HepG2 (cell line): ENCODE measurements around the gene KCNE2. TPM values are rescaled to one million over a fixed set of nuclear protein-coding genes. Genes with fewer than 3 reads are reported as not detected.

ENCODE experiments used
- ATAC-seq: fragments of 200-7000 bp; cut with Tn5 transposase; 3 replicates; pipeline ENCODE4 v1.9.1; 2020; ENCODE audit warnings: mild to moderate bottlenecking, moderate library complexity
- BruUV-seq: library from RNA; stranded (reverse); fragments of 400-500 nt; replicated peaks from 2 replicates; lab custom pipeline; 2021; lab: Mats Ljungman, UMichigan
- CTCF ChIA-PET: fragments of 300-600 bp; formaldehyde crosslinking; extraction: SDS; loops from one replicate; lab custom pipeline; 2021; ENCODE audit warnings: low total read pairs, inconsistent platforms, low intra/inter-chr PET ratio; lab: Yijun Ruan, JAX
- POLR2A ChIA-PET: fragments of 350-600 bp; sonication (Branson Sonifier 250); formaldehyde crosslinking; loops from one replicate; lab custom pipeline; 2020; ENCODE audit warnings: antibody characterized with exemption, inconsistent platforms; lab: Yijun Ruan, JAX
- DNase-seq: peaks from one replicate; pipeline ENCODE4 v3.0.0-alpha.2; 2015; ENCODE audit warnings: low spot score
- FAIRE-seq: peaks from 3 replicates; lab custom pipeline; 2011; peaks lifted over from hg19 to GRCh38; lab: Jason Lieb, UNC
- H2AFZ ChIP-seq: one replicate; pipeline ENCODE4 v1.6.1; 2011; ENCODE audit warnings: low read length, inconsistent platforms
- H3K27ac ChIP-seq: fragments of 300-600 bp; 3 replicates; pipeline ENCODE4 v1.8.0; 2011; ENCODE audit warnings: mixed run types, mild to moderate bottlenecking, mixed read lengths, low read length, inconsistent platforms; ENCODE audit not compliant: insufficient read depth; ENCODE audit errors: extremely low read length
- H3K27me3 ChIP-seq, 2 experiments: fragments of 200-600 bp in 1 of 2; 2 replicates in 1 of 2; 3 replicates in 1 of 2; pipeline versions ENCODE4 v1.6.0 to v1.8.0; 2011; ENCODE audit warnings: low read length in 2 of 2, mild to moderate bottlenecking in 2 of 2, moderate library complexity in 2 of 2, inconsistent platforms in 1 of 2; ENCODE audit not compliant: insufficient read depth in 2 of 2, control insufficient read depth in 1 of 2
- H3K36me3 ChIP-seq, 2 experiments: fragments of 200-600 bp in 1 of 2; replicated peaks in 1 of 2; 2 replicates in 1 of 2; 3 replicates in 1 of 2; pipeline versions ENCODE4 v1.5.1 to v1.8.0; 2011; ENCODE audit warnings: low read length in 2 of 2, inconsistent platforms in 1 of 2; ENCODE audit not compliant: insufficient read depth in 2 of 2, control insufficient read depth in 1 of 2
- H3K4me1 ChIP-seq: 2 replicates; pipeline ENCODE4 v1.5.1; 2012; ENCODE audit warnings: low read length, inconsistent platforms; ENCODE audit not compliant: insufficient read depth
- H3K4me2 ChIP-seq: 2 replicates; pipeline ENCODE4 v1.6.0; 2011; ENCODE audit warnings: low read depth, low read length, inconsistent platforms
- H3K4me3 ChIP-seq, 3 experiments: fragments of 200-600 bp in 1 of 3; sonication (generic), shearing (Covaris generic) in 1 of 3; replicated peaks in 1 of 3; 2 replicates each; pipeline ENCODE4 v1.5.1; 2011 to 2016; ENCODE audit warnings: low read length in 3 of 3, inconsistent platforms in 2 of 3, low read depth in 2 of 3, mild to moderate bottlenecking in 2 of 3, control low read depth in 1 of 3, mixed read lengths in 1 of 3; ENCODE audit not compliant: insufficient read depth in 1 of 3
- H3K79me2 ChIP-seq: one replicate; pipeline ENCODE4 v1.6.1; 2011; ENCODE audit warnings: low read length, inconsistent platforms; ENCODE audit not compliant: insufficient read depth
- H3K9ac ChIP-seq: 2 replicates; pipeline ENCODE4 v1.6.0; 2011; ENCODE audit warnings: mild to moderate bottlenecking, low read depth, low read length, inconsistent platforms; ENCODE audit not compliant: insufficient read depth
- H3K9me3 ChIP-seq: 2 replicates; pipeline ENCODE4 v1.5.1; 2012; ENCODE audit warnings: mild to moderate bottlenecking, low read length
- H4K20me1 ChIP-seq: 2 replicates; pipeline ENCODE4 v1.6.0; 2011; ENCODE audit warnings: inconsistent platforms, mild to moderate bottlenecking, low read length, moderate library complexity; ENCODE audit not compliant: insufficient read depth
- CHD4 ChIP-seq: fragments of 200-600 bp; sonication (generic); IDR thresholded peaks from 2 replicates; pipeline ENCODE4 v1.7.0; 2017; ENCODE audit warnings: mild to moderate bottlenecking, low read length, borderline replicate concordance
- ELF4 ChIP-seq: sonication (generic); formaldehyde crosslinking; IDR thresholded peaks from 2 replicates; pipeline ENCODE4 v1.5.0; 2020; ENCODE audit warnings: missing genetic modification reagents, mild to moderate bottlenecking, moderate library complexity, borderline replicate concordance
- MATR3 ChIP-seq: sonication (generic); formaldehyde crosslinking; IDR thresholded peaks from 2 replicates; pipeline ENCODE4 v1.4.0; 2020; ENCODE audit warnings: missing genetic modification reagents
- NCOA2 ChIP-seq: sonication (generic); formaldehyde crosslinking; IDR thresholded peaks from 2 replicates; pipeline ENCODE4 v1.8.0; 2022; ENCODE audit warnings: inconsistent platforms
- NR2F1 ChIP-seq, 2 experiments: fragments of 450-650 bp in 1 of 2; formaldehyde crosslinking in 1 of 2; IDR thresholded peaks; 2 replicates each; pipeline versions ENCODE4 v1.5.0 to v1.6.1; 2016 to 2020; ENCODE audit warnings: mild to moderate bottlenecking in 1 of 2, missing compliant biosample characterization in 1 of 2, missing genetic modification reagents in 1 of 2, moderate library complexity in 1 of 2
- SMAD1 ChIP-seq: sonication (generic); formaldehyde crosslinking; IDR thresholded peaks from 2 replicates; pipeline ENCODE4 v1.4.0; 2020; ENCODE audit warnings: missing genetic modification reagents, low read depth, mild to moderate bottlenecking, borderline replicate concordance
- YEATS2 ChIP-seq: sonication (generic); formaldehyde crosslinking; IDR thresholded peaks from 2 replicates; pipeline ENCODE4 v1.4.0; 2020; ENCODE audit warnings: missing genetic modification reagents, borderline replicate concordance
- YY1 ChIP-seq: IDR thresholded peaks from 2 replicates; pipeline ENCODE4 v1.6.1; 2011; ENCODE audit warnings: low read length, low read depth, moderate library complexity, mild to moderate bottlenecking; ENCODE audit not compliant: insufficient read depth, insufficient replicate concordance
- WGBS: methylation state at CpG from one replicate; pipeline ENCODE4 v1.1.6; 2017; ENCODE audit warnings: low lambda C conversion rate; 5-methylcytosine and 5-hydroxymethylcytosine counted together
- in situ Hi-C: cut with HindIII; loops from 2 replicates; pipeline ENCODE4 v1.10.0; 2017; ENCODE audit warnings: low pct_unique_long_range_greater_than_20kb; ENCODE audit not compliant: extremely low pct_ligation_motif_present
- intact Hi-C: fragments of 100-400 bp; cut with micrococcal nuclease; formaldehyde crosslinking; loops from one replicate; pipeline ENCODE4 v1.10.0; 2022; ENCODE audit not compliant: unreplicated experiment
- polyA plus RNA-seq, 8 experiments: library from polyadenylated mRNA; depleted of rRNA in 3 of 8; stranded (reverse) in 7 of 8; unstranded in 1 of 8; fragments of >200 nt; fragmentation: Illumina TruSeq in 4 of 8; extraction: Trizol in 4 of 8; gene quantifications; 2 replicates each; pipeline versions ENCODE4 v1.2.1 to v1.2.3, GENCODE V29; 2011 to 2016; ENCODE audit warnings: low read depth in 4 of 8, missing spikeins in 1 of 8, mixed read lengths in 1 of 8; ENCODE audit not compliant: insufficient read depth in 1 of 8
- total RNA-seq, 5 experiments: library from RNA; depleted of rRNA; stranded (reverse); fragments of >200 nt; fragmentation: Illumina TruSeq; extraction: Trizol; gene quantifications; 2 replicates each; pipeline ENCODE4 v1.2.3, GENCODE V29; 2016; ENCODE audit warnings: low read depth in 1 of 5
- TF ChIP-seq, protein P1 (sequence below): IDR thresholded peaks from 2 replicates; pipeline ENCODE4 v1.6.1; 2016; ENCODE audit warnings: mild to moderate bottlenecking
- TF ChIP-seq, protein P2 (sequence below): sonication (generic); formaldehyde crosslinking; IDR thresholded peaks from 2 replicates; pipeline ENCODE4 v1.9.0; 2022; ENCODE audit warnings: low read depth, missing genetic modification reagents
- TF ChIP-seq, protein P3 (sequence below): sonication (generic); formaldehyde crosslinking; IDR thresholded peaks from 2 replicates; pipeline ENCODE4 v1.5.1; 2020; ENCODE audit warnings: mild to moderate bottlenecking, missing genetic modification reagents, moderate library complexity

KCNE2 gene
- total and polyA plus RNA-seq, 2 of the 13 experiments (the other 11 are each of a cell fraction or from before 2014, with no cell fraction given), result not detected

- peaks cover 0 to 15% of the 10 kb centered on the region in 2 experiments; a peak in 2 of 5 replicates for H3K27me3 ChIP-seq
- no peaks in the 10 kb centered on the region for H3K79me2 ChIP-seq
- FAIRE-seq, result no peak
- no peaks in the 10 kb centered on the region for H3K9me3 ChIP-seq
- no peak overlapping the region for H3K4me3 ChIP-seq
- H3K36me3 ChIP-seq, result no peaks in the 10 kb centered on the region
- ATAC-seq, result no peak
- H3K4me1 ChIP-seq, result peaks cover 13% of the 10 kb centered on the region
- TF ChIP-seq NR2F1 (CRISPR knock-in tag; IDR thresholded peaks at IDR 0.05), result no peak
- TF ChIP-seq YY1, result peak; percentile 39
- TF ChIP-seq, all 625 proteins: peak for 1
- Histone ChIP-seq H2AFZ (no peak overlapping the region), H3K27ac (no peak overlapping the region), H3K9ac (no peak overlapping the region), H4K20me1 (no peaks in the 10 kb centered on the region), H3K4me2 (no peak overlapping the region)
- ChIA-PET POLR2A (no interaction called here), CTCF (no interaction called here)
- BruUV-seq, result no TSS peak
- in situ Hi-C loops, result no loop called here
- 38% methylated on average over 8 of the region's 8 CpGs for WGBS
- intact Hi-C loops, result no loop called here
- DNase-seq, result no peak
These were observed 33.8 kb upstream of the KCNE2 start for GRCh38 chr21:34330055-34330454.

GRCh38 chr21:34331726-34332125 lies 32.1 kb upstream of the KCNE2 start:
- no peak overlapping the region for H3K4me3 ChIP-seq
- ATAC-seq (no peak), DNase-seq (no peak), FAIRE-seq (no peak)
- ChIA-PET POLR2A (no interaction called here), CTCF (no interaction called here)
- H3K4me2 ChIP-seq, result no peak overlapping the region
- no peaks in the 10 kb centered on the region for H3K36me3 ChIP-seq
- H3K9ac ChIP-seq, result no peak overlapping the region
- in situ Hi-C loops (no loop called here), intact Hi-C loops (no loop called here)
- H4K20me1 ChIP-seq, result no peaks in the 10 kb centered on the region
- H2AFZ ChIP-seq, result no peak overlapping the region
- H3K79me2 ChIP-seq, result no peaks in the 10 kb centered on the region
- no peaks in the 10 kb centered on the region for H3K9me3 ChIP-seq
- no peak overlapping the region for H3K27ac ChIP-seq
- no TSS peak for BruUV-seq
- H3K27me3 ChIP-seq, result peaks cover 0 to 15% of the 10 kb centered on the region in 2 experiments; a peak in 2 of 5 replicates
- 22% methylated on average over 5 of the region's 5 CpGs for WGBS
- peaks cover 13% of the 10 kb centered on the region for H3K4me1 ChIP-seq
- TF ChIP-seq YEATS2, result no peak
- TF ChIP-seq, protein P1, sequence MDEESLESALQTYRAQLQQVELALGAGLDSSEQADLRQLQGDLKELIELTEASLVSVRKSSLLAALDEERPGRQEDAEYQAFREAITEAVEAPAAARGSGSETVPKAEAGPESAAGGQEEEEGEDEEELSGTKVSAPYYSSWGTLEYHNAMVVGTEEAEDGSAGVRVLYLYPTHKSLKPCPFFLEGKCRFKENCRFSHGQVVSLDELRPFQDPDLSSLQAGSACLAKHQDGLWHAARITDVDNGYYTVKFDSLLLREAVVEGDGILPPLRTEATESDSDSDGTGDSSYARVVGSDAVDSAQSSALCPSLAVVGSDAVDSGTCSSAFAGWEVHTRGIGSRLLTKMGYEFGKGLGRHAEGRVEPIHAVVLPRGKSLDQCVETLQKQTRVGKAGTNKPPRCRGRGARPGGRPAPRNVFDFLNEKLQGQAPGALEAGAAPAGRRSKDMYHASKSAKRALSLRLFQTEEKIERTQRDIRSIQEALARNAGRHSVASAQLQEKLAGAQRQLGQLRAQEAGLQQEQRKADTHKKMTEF (CRISPR knock-in tag), result no peak
- TF ChIP-seq, protein P2, sequence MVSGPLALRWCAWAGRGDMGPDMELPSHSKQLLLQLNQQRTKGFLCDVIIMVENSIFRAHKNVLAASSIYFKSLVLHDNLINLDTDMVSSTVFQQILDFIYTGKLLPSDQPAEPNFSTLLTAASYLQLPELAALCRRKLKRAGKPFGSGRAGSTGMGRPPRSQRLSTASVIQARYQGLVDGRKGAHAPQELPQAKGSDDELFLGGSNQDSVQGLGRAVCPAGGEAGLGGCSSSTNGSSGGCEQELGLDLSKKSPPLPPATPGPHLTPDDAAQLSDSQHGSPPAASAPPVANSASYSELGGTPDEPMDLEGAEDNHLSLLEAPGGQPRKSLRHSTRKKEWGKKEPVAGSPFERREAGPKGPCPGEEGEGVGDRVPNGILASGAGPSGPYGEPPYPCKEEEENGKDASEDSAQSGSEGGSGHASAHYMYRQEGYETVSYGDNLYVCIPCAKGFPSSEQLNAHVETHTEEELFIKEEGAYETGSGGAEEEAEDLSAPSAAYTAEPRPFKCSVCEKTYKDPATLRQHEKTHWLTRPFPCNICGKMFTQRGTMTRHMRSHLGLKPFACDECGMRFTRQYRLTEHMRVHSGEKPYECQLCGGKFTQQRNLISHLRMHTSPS (CRISPR knock-in tag), result no peak
- TF ChIP-seq CHD4, result no peak
- TF ChIP-seq, protein P3, sequence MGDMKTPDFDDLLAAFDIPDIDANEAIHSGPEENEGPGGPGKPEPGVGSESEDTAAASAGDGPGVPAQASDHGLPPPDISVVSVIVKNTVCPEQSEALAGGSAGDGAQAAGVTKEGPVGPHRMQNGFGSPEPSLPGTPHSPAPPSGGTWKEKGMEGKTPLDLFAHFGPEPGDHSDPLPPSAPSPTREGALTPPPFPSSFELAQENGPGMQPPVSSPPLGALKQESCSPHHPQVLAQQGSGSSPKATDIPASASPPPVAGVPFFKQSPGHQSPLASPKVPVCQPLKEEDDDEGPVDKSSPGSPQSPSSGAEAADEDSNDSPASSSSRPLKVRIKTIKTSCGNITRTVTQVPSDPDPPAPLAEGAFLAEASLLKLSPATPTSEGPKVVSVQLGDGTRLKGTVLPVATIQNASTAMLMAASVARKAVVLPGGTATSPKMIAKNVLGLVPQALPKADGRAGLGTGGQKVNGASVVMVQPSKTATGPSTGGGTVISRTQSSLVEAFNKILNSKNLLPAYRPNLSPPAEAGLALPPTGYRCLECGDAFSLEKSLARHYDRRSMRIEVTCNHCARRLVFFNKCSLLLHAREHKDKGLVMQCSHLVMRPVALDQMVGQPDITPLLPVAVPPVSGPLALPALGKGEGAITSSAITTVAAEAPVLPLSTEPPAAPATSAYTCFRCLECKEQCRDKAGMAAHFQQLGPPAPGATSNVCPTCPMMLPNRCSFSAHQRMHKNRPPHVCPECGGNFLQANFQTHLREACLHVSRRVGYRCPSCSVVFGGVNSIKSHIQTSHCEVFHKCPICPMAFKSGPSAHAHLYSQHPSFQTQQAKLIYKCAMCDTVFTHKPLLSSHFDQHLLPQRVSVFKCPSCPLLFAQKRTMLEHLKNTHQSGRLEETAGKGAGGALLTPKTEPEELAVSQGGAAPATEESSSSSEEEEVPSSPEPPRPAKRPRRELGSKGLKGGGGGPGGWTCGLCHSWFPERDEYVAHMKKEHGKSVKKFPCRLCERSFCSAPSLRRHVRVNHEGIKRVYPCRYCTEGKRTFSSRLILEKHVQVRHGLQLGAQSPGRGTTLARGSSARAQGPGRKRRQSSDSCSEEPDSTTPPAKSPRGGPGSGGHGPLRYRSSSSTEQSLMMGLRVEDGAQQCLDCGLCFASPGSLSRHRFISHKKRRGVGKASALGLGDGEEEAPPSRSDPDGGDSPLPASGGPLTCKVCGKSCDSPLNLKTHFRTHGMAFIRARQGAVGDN (CRISPR knock-in tag), result no peak
- TF ChIP-seq NCOA2, result no peak
- no peak for TF ChIP-seq ELF4 (CRISPR knock-in tag)
- TF ChIP-seq MATR3 (CRISPR knock-in tag), result no peak
- TF ChIP-seq SMAD1 (CRISPR knock-in tag), result no peak
